H54 (cell line): ENCODE results near the gene STH.

Experiments
- DNase-seq: peaks from one replicate; pipeline ENCODE4 v3.0.0; 2011; ENCODE audit warnings: low spot score, mixed read lengths; ENCODE audit not compliant: insufficient read length
- FAIRE-seq: peaks from 3 replicates; lab custom pipeline; 2011; peaks lifted over from hg19 to GRCh38; lab: Jason Lieb, UNC
- POLR2A ChIP-seq: IDR thresholded peaks from 2 replicates; pipeline ENCODE4 v1.6.1; 2011; ENCODE audit warnings: low read depth, mild to moderate bottlenecking, low read length

The STH gene

DNA sequence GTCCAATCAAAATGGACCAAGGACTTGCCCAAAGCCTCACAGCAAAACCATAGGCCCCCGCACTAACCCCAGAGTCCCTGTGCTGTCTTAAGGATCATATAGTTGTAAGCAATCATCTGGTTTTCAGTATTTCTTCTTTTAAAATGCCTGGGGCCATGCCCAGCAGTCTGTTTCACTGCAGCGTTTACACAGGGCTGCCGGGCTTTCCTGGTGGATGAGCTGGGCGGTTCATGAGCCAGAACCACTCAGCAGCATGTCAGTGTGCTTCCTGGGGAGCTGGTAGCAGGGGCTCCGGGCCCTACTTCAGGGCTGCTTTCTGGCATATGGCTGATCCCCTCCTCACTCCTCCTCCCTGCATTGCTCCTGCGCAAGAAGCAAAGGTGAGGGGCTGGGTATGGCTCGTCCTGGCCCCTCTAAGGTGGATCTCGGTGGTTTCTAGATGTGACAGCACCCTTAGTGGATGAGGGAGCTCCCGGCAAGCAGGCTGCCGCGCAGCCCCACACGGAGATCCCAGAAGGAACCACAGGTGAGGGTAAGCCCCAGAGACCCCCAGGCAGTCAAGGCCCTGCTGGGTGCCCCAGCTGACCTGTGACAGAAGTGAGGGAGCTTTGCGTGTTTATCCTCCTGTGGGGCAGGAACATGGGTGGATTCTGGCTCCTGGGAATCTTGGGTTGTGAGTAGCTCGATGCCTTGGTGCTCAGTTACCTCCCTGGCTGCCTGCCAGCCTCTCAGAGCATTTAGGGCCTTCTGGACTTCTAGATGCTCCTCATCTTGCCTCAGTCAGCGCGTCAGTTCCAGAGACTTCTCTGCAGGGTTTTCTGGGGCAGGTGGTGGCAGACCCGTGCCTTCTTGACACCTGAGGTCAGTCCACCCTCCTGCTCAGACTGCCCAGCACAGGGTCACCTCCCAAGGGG lies 24.8 kb upstream of the STH start:
- no peak for TF ChIP-seq POLR2A
- no peak for DNase-seq
- no peak for FAIRE-seq

- no peak for TF ChIP-seq POLR2A
- FAIRE-seq (no peak), DNase-seq (no peak)
Measured at GRCh38 chr17:45974916-45975630, 24.0 kb upstream of the STH start.

- TF ChIP-seq POLR2A, result no peak
- no peak for DNase-seq
- no peak for FAIRE-seq
Measured at GRCh38 chr17:45975640-45976295, 23.3 kb upstream of the STH start.

DNA sequence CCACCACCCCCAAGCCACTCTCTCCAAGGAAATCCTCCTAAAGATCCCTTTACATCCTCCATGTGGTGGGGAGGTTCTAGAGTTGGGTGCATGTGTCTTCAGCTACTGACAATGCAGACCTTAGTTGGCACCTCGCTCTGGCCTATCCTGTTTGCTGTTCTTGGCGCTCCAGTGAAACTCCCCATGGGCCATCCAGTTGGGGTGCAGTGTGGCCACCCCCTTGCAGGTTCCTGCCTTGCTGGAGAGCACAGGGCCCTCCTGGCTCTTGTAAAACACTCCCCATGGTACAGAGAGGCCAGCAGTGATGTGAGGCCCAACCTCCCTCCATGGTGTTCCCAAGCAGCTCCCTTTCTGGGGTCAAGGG lies 22.7 kb upstream of the STH start:
- FAIRE-seq (no peak), DNase-seq (no peak)
- TF ChIP-seq POLR2A, result no peak

DNA sequence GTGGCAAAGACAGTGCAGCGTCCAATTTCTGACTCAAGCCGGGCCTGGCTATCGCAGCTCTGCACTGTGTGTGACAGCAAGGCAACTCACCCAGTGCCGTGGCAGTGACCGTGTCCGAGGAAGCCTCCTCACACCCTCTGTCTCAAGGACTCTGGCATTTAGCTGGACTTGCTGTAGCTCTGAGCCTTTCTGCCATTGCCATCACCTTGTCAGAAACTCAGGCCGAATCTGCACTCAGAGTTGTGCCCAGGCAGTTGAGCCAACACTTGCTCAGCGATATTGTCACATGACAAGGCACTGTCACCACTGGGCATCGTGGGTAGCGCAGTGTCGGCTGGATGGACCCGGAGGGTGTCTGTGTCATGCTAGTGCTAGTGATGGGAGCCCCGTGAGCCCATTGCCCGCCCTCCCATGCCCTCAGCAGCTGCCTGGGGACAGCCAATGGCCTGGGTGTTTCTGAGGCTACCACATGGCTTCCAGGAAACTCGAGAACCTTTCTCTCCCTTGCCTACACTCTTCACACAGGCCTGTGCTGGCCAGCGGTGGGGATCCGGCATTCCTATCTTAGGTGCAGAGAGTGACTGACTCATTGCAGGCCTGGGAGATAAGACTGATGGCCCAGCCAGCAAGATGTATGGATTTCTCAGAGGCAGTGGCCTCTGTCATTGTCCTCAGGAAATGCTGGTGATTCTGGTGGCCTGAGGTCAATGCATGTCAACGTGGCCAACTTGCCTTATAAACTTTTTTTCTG lies 22.1 kb upstream of the STH start:
- DNase-seq, result no peak
- FAIRE-seq, result no peak
- TF ChIP-seq POLR2A, result no peak

- no peak for FAIRE-seq
- DNase-seq, result no peak
- no peak for TF ChIP-seq POLR2A
Measured at GRCh38 chr17:45977506-45977824, 21.6 kb upstream of the STH start.

GRCh38 chr17:45977976-45978626 lies 20.9 kb upstream of the STH start:
- no peak for TF ChIP-seq POLR2A
- FAIRE-seq (no peak), DNase-seq (no peak)

- no peak for TF ChIP-seq POLR2A
- FAIRE-seq (no peak), DNase-seq (no peak)
Measured at GRCh38 chr17:45979137-45979536, 19.9 kb upstream of the STH start.

- no peak for TF ChIP-seq POLR2A
- DNase-seq (no peak), FAIRE-seq (no peak)
Measured at GRCh38 chr17:45980855-45981254, 18.2 kb upstream of the STH start.

DNA sequence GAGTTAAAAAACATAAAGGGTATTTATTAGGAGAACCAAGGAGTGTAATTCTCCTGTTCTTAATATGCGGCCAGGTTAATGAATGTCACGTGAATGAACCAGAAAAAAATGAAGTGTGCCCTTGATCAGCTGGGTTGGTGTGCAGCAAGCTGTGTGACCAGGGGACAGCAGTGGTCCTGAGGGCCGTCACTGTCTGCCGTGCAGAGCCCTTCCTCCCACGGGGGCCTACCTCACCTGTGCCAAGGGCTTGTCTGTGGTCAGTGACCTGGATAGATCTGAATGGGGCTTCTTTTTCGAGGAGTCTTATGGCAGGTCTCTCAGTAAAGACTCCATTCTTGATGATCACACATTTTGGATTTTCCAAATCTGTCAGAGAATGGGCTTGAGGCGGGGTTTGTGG lies 17.7 kb upstream of the STH start:
- TF ChIP-seq POLR2A, result no peak
- FAIRE-seq, result no peak
- DNase-seq, result no peak

DNA sequence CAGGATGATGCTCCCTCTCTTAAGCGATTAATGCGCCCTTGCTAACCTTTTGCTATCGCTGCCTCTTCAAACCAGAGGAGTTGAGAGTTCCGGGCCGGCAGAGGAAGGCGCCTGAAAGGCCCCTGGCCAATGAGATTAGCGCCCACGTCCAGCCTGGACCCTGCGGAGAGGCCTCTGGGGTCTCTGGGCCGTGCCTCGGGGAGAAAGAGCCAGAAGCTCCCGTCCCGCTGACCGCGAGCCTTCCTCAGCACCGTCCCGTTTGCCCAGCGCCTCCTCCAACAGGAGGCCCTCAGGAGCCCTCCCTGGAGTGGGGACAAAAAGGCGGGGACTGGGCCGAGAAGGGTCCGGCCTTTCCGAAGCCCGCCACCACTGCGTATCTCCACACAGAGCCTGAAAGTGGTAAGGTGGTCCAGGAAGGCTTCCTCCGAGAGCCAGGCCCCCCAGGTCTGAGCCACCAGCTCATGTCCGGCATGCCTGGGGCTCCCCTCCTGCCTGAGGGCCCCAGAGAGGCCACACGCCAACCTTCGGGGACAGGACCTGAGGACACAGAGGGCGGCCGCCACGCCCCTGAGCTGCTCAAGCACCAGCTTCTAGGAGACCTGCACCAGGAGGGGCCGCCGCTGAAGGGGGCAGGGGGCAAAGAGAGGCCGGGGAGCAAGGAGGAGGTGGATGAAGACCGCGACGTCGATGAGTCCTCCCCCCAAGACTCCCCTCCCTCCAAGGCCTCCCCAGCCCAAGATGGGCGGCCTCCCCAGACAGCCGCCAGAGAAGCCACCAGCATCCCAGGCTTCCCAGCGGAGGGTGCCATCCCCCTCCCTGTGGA lies 16.0 kb upstream of the STH start:
- FAIRE-seq, result no peak

DNA sequence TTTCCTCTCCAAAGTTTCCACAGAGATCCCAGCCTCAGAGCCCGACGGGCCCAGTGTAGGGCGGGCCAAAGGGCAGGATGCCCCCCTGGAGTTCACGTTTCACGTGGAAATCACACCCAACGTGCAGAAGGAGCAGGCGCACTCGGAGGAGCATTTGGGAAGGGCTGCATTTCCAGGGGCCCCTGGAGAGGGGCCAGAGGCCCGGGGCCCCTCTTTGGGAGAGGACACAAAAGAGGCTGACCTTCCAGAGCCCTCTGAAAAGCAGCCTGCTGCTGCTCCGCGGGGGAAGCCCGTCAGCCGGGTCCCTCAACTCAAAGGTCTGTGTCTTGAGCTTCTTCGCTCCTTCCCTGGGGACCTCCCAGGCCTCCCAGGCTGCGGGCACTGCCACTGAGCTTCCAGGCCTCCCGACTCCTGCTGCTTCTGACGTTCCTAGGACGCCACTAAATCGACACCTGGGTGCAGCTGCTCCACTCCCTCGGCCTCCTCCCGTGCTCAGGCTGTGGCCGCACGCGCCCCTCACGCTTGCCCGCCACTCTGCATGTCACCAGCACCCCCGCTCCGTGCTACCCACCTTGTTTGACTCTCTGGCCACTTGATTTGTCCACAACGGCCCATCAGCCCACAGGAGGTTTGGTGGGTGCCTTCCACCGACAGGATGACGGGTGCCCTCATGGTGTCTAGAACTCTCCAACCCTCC lies 15.3 kb upstream of the STH start:
- FAIRE-seq, result no peak
- TF ChIP-seq POLR2A, result no peak
- no peak for DNase-seq

More for the DNA sequence above, 16.0 kb upstream of the STH start:
- TF ChIP-seq POLR2A, result no peak
- no peak for DNase-seq
